Panc1 (cell line): ENCODE measurements around the gene CAV1. TPM values are rescaled to one million over a fixed set of nuclear protein-coding genes. Genes with fewer than 3 reads are reported as not detected.
A peak's percentile ranks its signal among the peaks of the same experiment; 100 is the strongest.

Source experiments
- ATAC-seq: fragments of 200-7000 bp; cut with Tn5 transposase; 2 replicates; pipeline ENCODE4 v1.9.1; 2020; ENCODE audit warnings: mild to moderate bottlenecking, moderate library complexity
- BruUV-seq: library from RNA; stranded (reverse); fragments of 400-500 nt; replicated peaks from 2 replicates; lab custom pipeline; 2021; lab: Mats Ljungman, UMichigan
- CTCF ChIA-PET: fragments of 300-600 bp; sonication (Branson Sonifier 250); formaldehyde crosslinking; loops from one replicate; lab custom pipeline; 2022; ENCODE audit warnings: antibody characterized with exemption; lab: Charles Lee
- POLR2A ChIA-PET: fragments of 300-600 bp; sonication (Branson Sonifier 250); formaldehyde crosslinking; loops from one replicate; lab custom pipeline; 2022; ENCODE audit warnings: antibody characterized with exemption; lab: Charles Lee
- DNase-seq: peaks from one replicate; pipeline ENCODE4 v3.0.0-alpha.2; 2010; ENCODE audit warnings: low read depth, low spot score
- H3K27ac ChIP-seq: 2 replicates; pipeline ENCODE4 v1.5.1; 2011; ENCODE audit warnings: mild to moderate bottlenecking, low read length, inconsistent platforms
- H3K27me3 ChIP-seq: fragments of 200-500 bp; sonication (Bioruptor generic); 2 replicates; pipeline ENCODE4 v1.6.0; 2014; ENCODE audit warnings: low read length, inconsistent platforms; ENCODE audit not compliant: control insufficient read depth, insufficient read depth
- H3K36me3 ChIP-seq: fragments of 200-500 bp; sonication (Bioruptor generic); 2 replicates; pipeline ENCODE4 v1.5.1; 2014; ENCODE audit warnings: inconsistent platforms, mild to moderate bottlenecking, low read length, moderate library complexity; ENCODE audit not compliant: control insufficient read depth, insufficient read depth
- H3K4me1 ChIP-seq: 2 replicates; pipeline ENCODE4 v1.5.1; 2011; ENCODE audit warnings: inconsistent platforms, mild to moderate bottlenecking, low read length, moderate library complexity; ENCODE audit not compliant: control insufficient read depth, insufficient read depth
- H3K4me3 ChIP-seq, 2 experiments: 2 replicates each; pipeline ENCODE4 v1.5.1; 2011 to 2012; ENCODE audit warnings: low read depth in 2 of 2, low read length in 2 of 2, mild to moderate bottlenecking in 2 of 2, inconsistent platforms in 1 of 2, moderate library complexity in 1 of 2
- H3K9me3 ChIP-seq: fragments of 200-500 bp; sonication (Bioruptor generic); 2 replicates; pipeline ENCODE4 v1.5.1; 2014; ENCODE audit warnings: low read depth, mild to moderate bottlenecking, inconsistent platforms, low read length, moderate library complexity; ENCODE audit not compliant: control insufficient read depth, insufficient read depth
- CTCF ChIP-seq: fragments of 450-650 bp; IDR thresholded peaks from 2 replicates; pipeline ENCODE4 v1.5.1; 2017; ENCODE audit warnings: mild to moderate bottlenecking
- POLR2AphosphoS5 ChIP-seq: IDR thresholded peaks from 2 replicates; pipeline ENCODE4 v1.6.1; 2012; ENCODE audit warnings: mild to moderate bottlenecking, low read depth, low read length, moderate library complexity
- REST ChIP-seq, 2 experiments: IDR thresholded peaks; 2 replicates each; pipeline ENCODE4 v1.6.1; 2011 to 2012; ENCODE audit warnings: low read depth in 2 of 2, control low read depth in 1 of 2, low read length in 1 of 2, mild to moderate bottlenecking in 1 of 2, moderate library complexity in 1 of 2; ENCODE audit not compliant: insufficient read depth in 1 of 2
- SIN3A ChIP-seq: IDR thresholded peaks from 2 replicates; pipeline ENCODE4 v1.6.1; 2012; ENCODE audit warnings: low read depth, mild to moderate bottlenecking, low read length, moderate library complexity, borderline replicate concordance; ENCODE audit not compliant: insufficient read depth
- TCF7L2 ChIP-seq: IDR thresholded peaks from 2 replicates; pipeline ENCODE4 v1.6.1; 2011; ENCODE audit warnings: mild to moderate bottlenecking, low read depth, low read length, inconsistent platforms
- in situ Hi-C: cut with HindIII; loops from 2 replicates; pipeline ENCODE4 v1.10.0; 2016; ENCODE audit warnings: low sequenced_read_pairs, low pct_unique_long_range_greater_than_20kb
- intact Hi-C: fragments of 100-400 bp; cut with micrococcal nuclease; formaldehyde crosslinking; loops from one replicate; pipeline ENCODE4 v1.10.0; 2022; ENCODE audit not compliant: unreplicated experiment
- total RNA-seq: library from RNA; stranded (reverse); gene quantifications from one replicate; pipeline ENCODE4 v1.2.1, GENCODE V29; 2021; ENCODE audit not compliant: unreplicated experiment

Gene CAV1
- total RNA-seq, 1 experiment from 2014 or later, result 496 TPM

GRCh38 chr7:116584721-116585120, 59.9 kb downstream of the CAV1 start:
- Histone ChIP-seq H3K4me3 (no peak overlapping the region), H3K9me3 (no peaks in the 10 kb centered on the region), H3K4me1 (peaks cover 22% of the 10 kb centered on the region), H3K27me3 (no peaks in the 10 kb centered on the region), H3K36me3 (no peaks in the 10 kb centered on the region), H3K27ac (peak overlapping the region; percentile 58; the same call in 1 of the 2 replicates)
- TF ChIP-seq SIN3A (no peak), TCF7L2 (no peak), CTCF (no peak), POLR2AphosphoS5 (no peak), REST (IDR thresholded peaks at IDR 0.05; ENCODE audit: insufficient read depth in 1 of 2, low read depth in 2 of 2, low read length in 1 of 2) (0 out of 4 replicates have a peak, but pooled peaks of 1 of the 2 experiments have one; percentile 21)
- POLR2A ChIA-PET, result no interaction called here
- in situ Hi-C loops (no loop called here), intact Hi-C loops (loop anchor here (10.0 kb wide), 1 partner anchor 230 kb away; no protein-coding TSS in a partner anchor)
- ATAC-seq, result no peak
- BruUV-seq, result no TSS peak
- DNase-seq, result no peak
- CTCF ChIA-PET, result no interaction called here

- Histone ChIP-seq H3K4me1 (peaks cover 22% of the 10 kb centered on the region), H3K27me3 (no peaks in the 10 kb centered on the region), H3K27ac (peak overlapping the region; percentile 58; the same call in 1 of the 2 replicates), H3K36me3 (no peaks in the 10 kb centered on the region), H3K9me3 (no peaks in the 10 kb centered on the region), H3K4me3 (no peak overlapping the region)
- POLR2A ChIA-PET, result no interaction called here
- DNase-seq, result no peak
- CTCF ChIA-PET, result no interaction called here
- intact Hi-C loops, result loop anchor here (10.0 kb wide), 1 partner anchor 231 kb away; no protein-coding TSS in a partner anchor
- no peak for TF ChIP-seq CTCF
- no peak for TF ChIP-seq SIN3A
- TF ChIP-seq REST (IDR thresholded peaks at IDR 0.05; ENCODE audit: insufficient read depth in 1 of 2, low read depth in 2 of 2, low read length in 1 of 2), result no peak
- TF ChIP-seq TCF7L2, result no peak
- TF ChIP-seq POLR2AphosphoS5, result no peak
- no peak for ATAC-seq
- in situ Hi-C loops, result no loop called here
- no TSS peak for BruUV-seq
Measured at GRCh38 chr7:116585392-116585791, 60.6 kb downstream of the CAV1 start.
